GM19023 (cell line): Measurements from ENCODE around the gene NOG.

Experiments
- ATAC-seq: cut with Tn5 transposase; IDR thresholded peaks from one replicate; pipeline ENCODE4 v1.9.1; 2021; ENCODE audit warnings: mild to moderate bottlenecking, moderate library complexity; ENCODE audit not compliant: unreplicated experiment

Gene NOG

DNA sequence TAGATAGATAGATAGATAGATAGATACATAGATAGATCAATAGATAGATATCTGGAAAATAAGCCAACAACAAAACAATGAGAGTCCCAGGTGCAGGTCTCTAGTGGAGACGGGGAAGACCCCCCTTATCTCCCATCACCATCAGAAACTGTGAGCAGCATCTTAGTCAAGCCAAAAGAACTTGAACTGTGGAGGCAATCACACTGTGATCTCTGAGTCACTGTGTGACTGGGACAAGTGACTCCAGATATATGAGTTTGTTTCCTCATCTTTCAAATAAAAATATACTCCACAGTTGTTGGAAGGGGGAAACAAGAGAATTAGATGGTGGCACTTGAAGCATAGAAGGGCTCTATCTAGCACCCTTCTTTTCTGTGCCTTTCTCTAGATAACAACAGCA is 42.1 kb downstream of the NOG start:
- ATAC-seq = no peak

DNA sequence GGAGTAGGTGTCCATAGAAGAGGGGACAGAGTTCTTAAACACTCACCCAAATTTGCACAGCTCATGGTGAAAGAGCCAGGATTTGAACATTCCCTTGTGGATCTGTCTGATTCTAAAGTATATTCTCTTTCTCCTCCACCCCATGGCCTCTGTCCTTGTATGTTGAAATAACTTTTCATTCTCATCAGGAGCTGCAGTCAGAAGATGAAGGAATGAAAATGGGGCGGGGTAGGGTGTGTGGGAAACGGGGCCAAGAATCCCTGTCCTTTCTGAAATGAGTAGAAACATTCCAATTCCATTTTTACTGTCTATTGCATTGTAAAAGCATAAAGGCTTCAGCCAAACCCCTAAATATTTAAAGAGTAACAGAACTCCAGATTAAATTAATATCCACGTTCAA is 42.8 kb downstream of the NOG start:
- no peak for ATAC-seq

DNA sequence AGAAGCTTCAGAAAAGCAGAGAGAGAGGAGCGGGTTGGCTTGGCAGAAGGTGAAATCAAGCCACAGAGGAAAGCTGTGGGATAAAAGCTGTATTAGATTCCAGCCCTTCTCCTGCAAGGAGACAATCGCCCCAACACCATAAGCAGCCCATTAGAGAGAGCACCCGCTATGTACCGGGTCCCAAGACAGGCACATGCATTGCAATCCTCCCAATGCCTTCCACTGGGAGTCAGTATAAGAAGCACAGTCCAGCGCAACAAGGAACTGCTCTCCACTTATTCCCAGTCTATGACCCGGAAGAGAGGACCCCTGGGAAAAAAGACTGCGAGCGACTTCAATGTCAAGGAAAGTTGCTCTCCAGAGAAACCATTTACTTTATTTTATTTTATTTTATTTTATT is 43.8 kb downstream of the NOG start:
- no peak for ATAC-seq

DNA sequence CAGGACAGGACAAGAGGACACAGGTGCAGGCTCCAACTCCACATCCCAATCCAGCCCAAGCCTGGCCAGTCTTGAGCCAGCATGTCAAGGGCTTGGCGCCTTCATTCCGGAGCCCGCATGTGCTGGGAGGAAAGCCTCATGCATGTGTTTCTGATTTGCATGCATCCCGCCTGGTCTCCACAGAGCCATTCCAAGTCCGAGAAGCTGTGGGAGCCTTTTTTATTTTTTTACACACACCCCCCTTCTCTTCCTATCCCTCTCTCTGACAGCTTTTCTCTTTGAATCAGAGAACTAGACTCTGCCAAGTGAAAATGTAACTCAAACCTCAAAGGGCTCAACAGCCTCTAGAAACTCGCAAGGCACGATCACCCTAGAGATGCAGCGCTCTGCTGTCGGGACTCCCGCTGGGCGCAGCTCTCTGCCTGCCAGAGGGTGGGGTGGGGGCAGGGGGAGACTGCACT is 45.1 kb downstream of the NOG start:
- ATAC-seq = no peak

DNA sequence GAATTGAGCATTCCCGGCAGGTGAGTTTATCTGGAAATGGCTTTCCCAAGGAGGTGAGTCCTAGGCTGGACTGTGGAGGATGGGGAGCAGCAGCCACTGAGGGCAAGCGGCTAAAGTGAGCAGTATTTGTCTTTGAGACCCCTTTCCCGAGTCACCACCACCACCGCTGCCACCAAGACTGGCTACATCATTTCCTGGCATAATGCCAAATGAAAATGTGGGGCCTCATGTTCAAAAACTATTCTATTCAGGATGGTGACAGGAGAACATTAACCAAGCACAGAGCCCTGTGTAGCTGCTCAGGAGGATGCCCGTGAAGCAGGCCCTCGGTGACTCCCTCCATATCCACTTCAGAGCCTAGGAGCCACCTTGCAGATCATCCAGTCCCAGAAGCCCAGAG is 46.0 kb downstream of the NOG start:
- ATAC-seq = no peak

DNA sequence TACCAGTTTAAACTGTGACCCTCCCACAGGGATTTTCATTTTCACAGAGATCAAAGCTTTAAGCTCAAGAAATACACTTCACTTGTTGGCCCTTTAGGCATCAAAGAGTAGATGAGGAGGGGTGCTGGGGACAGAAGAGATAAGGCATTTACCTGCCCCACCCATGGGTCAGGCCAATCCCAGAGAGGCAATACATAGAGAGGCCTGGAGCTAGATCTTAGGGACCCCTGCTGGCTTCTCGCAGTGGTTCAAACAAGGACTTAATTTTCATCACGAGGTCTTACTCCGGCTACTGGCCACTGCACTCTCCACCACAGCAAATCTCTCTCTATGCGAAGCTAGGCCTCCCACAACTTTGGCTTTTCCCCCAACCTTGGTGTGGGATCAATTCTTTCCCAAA is 46.6 kb downstream of the NOG start:
- ATAC-seq = no peak

DNA sequence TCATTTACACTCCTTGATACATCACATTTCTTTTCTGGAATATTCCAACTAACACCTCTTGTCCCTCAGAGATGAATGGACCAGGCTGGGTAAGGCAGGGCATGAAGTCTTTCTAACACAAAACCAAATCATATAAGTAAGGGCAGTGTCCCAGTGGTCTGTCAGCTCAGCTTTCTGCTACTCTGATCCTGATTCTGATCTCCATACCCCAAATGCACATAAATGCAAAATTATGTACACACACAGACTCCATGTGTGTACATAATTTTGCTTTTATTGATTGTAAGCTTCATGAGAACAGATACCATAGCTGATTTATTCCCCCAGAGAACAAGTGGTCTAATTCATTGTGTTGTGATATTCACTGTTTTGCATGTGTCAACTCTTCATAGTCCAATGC is 47.9 kb downstream of the NOG start:
- no peak for ATAC-seq

DNA sequence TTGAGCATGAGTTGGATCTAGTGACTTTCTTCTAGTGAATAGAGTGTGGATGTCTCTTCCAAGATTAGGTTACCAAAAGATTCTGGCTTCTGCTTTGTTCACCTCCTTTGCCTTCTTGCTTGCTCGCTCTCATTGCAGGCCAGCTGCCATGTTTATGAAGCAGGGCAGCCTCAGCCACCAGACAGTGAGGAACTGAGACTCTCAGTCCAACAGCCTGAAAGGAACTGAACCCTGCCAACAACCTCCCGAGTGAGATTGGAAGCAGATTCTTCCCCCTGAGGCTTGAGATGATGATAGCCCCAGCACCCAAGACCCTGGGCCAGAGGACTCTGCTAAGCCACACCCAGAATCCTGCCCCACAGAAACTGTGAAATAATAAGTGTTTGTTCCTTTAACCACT is 48.4 kb downstream of the NOG start:
- ATAC-seq = no peak

DNA sequence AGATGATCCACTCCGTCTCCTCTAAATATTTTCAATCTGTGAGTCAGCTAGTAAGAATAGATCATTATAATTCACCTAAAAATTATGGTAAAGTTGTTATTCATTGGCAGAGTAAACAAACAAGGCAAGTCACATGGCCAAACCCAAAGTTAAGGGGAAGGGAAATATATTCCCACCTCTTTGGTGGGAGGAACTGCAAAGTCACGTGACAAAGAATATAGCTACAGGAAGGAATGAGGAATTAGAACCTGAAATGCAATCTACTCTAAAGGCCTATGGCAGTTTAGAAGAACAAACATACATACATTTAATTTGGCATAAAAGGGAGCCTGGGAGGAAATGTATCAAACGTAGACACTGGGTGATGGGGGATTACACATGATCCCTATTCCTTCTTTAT is 48.9 kb downstream of the NOG start:
- no peak for ATAC-seq
